HG02884 (cell line): Measurements from ENCODE around the gene SYTL5.
A peak's percentile ranks its signal among the peaks of the same experiment; 100 is the strongest.

ENCODE experiments used
- ATAC-seq: cut with Tn5 transposase; IDR thresholded peaks from one replicate; pipeline ENCODE4 v1.9.1; 2021; ENCODE audit warnings: mild to moderate bottlenecking, moderate library complexity; ENCODE audit not compliant: unreplicated experiment

SYTL5 gene

GRCh38 chrX:38018766-38019425, 12.5 kb downstream of the SYTL5 start:
- no peak for ATAC-seq

GRCh38 chrX:38028300-38028699, 21.9 kb downstream of the SYTL5 start:
- ATAC-seq = no peak

DNA sequence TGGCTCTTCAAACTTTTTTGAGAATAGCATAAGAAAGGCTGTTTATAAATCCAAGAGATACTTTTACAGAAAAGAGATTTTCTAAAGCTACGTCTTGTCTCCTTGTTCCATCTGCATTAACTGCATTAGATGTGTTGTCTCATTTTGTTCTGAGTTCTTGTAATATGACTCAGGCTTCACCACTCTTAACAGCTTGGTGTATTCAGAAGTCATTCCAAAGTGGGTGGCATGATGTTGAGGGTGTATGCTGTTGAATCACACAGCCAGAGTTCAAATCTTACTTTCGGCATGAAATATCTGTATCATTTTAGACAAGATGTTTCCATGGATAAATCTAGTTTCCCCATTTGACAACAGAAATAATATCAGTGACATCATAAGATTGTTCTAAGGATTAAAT, 30.1 kb downstream of the SYTL5 start:
- ATAC-seq = no peak

- no peak for ATAC-seq
Measured at GRCh38 chrX:38038501-38038900, 32.1 kb downstream of the SYTL5 start.

DNA sequence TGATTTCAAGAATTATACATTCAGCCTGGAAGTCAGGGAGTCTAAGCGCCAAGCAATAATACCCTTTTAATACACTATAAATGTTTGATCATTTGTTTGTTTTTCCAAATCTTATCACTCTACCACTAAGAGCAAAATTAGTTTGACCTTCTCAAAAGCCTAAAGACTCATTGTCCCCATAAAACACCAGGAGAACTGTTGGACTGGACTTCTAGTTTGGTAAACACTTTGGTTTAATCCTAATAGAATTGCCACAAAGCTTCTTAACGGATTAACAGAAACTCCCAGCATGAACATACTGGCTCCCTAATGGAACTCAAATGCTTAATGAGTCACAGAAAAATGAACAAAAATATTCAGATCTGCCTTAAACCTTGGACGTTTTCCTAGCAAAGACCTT, 34.9 kb downstream of the SYTL5 start:
- no peak for ATAC-seq

GRCh38 chrX:38044701-38045100, 38.3 kb downstream of the SYTL5 start:
- ATAC-seq = no peak

DNA sequence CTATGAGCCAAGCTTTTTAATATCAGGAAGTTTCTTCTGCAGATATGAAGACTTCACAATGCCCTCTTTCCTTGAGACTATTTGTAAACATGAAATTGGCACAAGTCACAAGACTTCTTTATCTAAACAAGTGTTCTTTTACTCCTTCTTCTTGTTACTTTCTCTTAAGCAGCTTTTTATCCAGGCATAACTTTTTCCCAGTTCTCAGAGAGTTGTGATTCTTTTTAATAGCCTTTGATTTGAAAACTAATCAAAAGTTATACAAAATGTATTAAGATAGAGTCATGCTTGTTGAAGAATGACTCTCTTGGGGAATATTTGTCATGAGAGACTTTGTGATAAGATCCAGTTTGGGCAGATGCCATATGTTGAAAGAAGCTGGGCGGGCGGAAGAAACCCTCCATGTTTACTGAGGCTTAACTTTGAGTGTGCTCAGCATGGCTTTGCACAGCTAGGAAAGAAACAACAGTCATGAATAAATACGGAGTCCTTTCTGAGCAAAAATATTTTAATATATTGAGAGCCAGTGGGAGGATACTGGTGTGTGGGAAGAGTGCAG, 39.3 kb downstream of the SYTL5 start:
- no peak for ATAC-seq

- no peak for ATAC-seq
Measured at GRCh38 chrX:38048886-38049285, 42.5 kb downstream of the SYTL5 start.

GRCh38 chrX:38050806-38051205, 44.5 kb downstream of the SYTL5 start:
- no peak for ATAC-seq

DNA sequence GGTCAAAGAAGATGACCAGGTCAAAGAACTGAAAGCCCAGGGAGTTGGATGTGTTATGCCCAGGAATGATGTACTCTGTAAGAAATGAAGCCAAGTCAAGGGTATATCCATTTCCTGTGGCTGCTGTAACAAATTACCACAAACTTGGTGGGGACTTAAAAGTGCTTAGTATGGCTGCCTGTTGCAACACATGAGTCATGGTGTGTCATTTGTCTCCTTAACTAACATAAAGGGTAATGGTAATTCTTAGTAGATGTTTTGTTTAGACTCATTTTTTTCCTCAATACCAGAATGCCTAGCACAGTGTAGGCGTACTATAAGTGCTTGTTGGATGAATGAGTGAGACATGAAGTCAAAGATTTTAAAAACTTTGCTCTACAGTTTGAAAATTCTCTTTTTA, 45.7 kb downstream of the SYTL5 start:
- ATAC-seq = no peak

DNA sequence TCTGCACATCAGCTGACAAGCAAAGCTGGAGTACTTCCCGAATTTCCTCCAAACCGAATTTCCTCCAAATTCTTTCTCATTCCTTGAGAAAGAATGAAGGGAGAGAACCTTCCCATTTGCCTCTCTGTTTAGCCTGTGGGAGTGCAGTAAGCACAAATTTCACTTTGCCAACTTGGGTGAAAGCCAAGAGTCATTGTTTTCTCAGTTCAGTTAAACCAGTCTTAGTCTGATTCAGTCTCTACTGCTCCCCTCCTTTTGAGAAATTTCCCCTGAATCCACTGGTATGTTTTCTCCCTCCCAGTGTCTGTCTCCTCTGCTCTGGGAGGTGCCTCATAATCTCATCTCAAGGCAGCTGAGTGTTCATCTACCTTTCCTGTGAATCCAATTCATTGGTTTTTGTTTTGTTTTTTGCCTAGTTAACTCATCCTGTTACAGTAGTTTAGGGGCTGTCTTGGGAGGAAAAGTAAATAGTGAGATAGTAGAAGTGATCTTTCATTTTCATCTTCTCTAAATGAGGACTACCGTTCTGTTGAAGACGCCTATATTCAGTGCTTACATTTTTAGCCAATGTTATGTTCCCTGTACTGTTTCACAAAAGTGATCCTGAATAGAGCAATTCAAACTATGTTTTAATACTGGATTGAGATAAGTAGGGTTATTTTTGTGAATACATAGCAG, 49.0 kb downstream of the SYTL5 start:
- peak; percentile 58 for ATAC-seq

DNA sequence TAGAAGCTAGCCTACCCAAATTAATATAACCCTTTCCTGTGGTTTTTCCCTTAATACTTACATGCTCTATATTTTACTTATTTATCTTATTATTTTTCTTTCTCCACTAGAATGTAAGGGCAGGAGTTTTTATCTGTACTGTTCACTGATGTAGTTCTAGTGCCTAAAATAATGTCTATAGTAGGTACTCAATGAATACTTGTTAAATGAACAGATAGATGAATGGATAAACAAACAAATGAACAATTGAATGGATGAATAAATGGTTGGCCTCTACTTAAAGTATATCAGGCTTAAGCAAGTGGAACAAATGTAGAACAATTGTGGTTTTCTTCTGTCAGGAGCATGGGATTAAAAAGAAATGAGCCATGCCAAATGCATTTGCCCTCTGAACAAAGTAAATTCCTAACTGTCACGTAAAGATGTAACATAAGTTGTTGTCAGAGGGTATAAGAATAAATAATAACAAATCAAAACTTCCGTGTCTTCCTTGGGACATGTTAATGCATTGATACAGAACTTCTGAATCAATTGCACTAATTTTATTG, 54.1 kb downstream of the SYTL5 start:
- no peak for ATAC-seq

GRCh38 chrX:38061335-38061734, 55.0 kb downstream of the SYTL5 start:
- no peak for ATAC-seq

- ATAC-seq = no peak
Measured at GRCh38 chrX:38066934-38067333, 60.6 kb downstream of the SYTL5 start.

DNA sequence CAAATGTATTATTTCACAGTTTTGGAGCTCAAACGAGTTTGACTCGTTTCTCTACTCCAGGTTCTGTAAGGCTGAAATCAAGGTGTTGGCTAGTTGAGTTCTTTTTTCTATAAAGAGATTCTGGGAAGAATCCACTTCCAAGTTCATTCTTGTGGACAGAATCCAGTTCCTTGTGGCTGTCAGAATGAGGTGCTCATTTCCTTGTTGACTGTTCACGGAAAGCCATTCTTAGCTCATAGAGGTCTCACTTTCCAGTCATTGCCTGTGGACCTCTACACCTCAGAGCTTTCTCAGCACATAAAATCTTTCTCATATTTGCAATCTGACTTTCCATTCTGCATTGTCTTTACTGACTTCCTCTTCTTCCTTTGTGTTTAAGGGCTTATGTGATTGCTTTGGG, 62.9 kb downstream of the SYTL5 start:
- no peak for ATAC-seq

DNA sequence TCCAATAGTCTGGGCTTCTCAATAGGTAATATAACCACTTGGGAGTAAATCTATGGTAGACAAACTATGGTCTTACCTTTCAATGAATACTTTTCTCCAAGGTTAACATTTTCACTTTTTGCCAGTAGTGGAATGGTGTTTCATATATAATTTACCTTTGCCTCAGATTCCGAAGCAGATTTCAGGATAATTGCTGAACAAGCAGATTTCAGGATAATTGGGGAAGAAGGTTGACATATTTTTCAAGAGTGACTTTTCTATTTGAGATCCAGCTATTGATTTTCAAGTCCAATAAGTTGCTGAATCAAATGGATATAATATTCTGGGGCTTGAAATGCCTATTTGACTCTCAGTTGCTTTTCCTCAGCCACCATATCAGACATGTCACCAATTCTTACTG, 63.6 kb downstream of the SYTL5 start:
- ATAC-seq = no peak

DNA sequence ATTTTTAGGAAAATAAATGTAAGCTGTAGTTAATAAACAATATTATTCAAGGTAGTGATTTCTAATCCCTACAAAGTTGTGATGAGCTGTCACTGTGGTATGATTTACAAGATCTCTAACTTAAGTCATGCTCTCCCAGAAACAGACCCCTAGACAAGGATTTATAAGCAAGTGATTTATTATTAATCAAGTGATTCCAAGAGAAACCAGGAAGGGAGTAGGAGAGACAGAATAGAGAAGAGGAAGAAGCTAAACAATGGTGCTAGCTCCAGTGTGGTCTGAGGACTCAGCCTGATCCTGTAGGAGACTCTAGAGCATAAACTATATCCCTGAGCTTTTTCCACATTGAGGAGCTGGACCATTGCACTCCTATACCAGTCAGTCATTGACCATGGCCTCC, 73.1 kb downstream of the SYTL5 start:
- ATAC-seq = no peak

- ATAC-seq = no peak
Measured at GRCh38 chrX:38080808-38081207, 74.5 kb downstream of the SYTL5 start.

DNA sequence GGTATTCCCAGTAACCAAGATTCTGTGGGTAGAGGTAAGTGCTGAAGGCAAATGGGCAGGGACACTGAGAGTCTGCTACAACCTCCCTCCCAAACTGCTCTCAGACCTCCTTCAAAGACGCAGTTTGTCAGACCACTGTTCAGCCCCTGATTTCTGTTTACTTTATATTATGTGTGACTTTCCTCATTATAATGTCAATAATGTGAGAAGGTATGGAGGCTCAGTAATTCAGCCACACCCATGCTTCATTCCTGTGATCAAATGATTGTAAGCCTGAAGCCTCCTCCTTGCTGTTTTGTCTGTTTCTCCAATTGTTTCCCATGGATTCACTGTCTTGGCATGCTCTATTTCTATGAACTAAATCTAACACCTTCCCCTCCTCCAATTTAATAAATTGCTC, 75.6 kb downstream of the SYTL5 start:
- no peak for ATAC-seq

DNA sequence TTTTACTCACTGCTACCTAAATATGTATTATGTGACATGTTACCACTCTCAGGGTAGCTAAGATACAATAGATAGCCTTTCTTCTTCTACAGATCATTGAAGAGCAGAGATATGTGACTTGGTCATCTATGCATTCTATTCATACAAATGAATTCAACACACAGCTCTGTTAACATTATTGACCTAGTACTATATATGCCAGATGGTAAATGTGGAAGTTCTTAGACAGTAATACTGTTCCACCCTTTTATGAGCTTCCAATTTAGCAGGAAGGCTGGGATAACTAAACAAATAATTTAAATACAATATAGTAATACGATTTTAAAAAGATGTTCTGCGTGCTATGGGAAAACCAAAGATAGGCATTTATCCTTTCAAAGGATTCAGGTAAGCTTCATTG, 76.0 kb downstream of the SYTL5 start:
- no peak for ATAC-seq

DNA sequence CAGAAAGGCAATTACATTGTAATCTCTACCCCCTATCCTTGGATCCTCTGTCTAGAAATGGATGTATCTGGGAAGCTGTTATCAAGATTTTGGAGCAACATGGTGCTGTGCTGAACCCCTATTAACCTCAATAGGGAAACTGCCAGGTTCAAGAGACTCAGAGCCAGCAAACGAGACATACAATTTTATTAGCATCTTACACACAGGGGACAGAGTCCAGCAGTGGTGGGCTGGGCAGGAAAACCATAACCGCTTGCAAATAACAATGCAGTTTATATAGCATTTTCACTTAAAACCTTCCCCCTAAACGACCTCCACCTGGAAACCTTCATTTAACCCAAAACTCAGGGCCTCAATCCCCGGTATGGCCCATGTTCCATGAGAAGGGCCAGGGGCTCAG, 79.5 kb downstream of the SYTL5 start:
- no peak for ATAC-seq
